NT2/D1 (cell line): ENCODE measurements around the gene ETS1.

Experiments used
- DNase-seq: peaks from one replicate; pipeline ENCODE4 v3.0.0-alpha.2; 2011; ENCODE audit warnings: low read depth, low spot score
- H3K27me3 ChIP-seq: 2 replicates; pipeline ENCODE4 v1.6.0; 2011; ENCODE audit warnings: mild to moderate bottlenecking; ENCODE audit not compliant: insufficient read length, insufficient read depth
- H3K36me3 ChIP-seq: 2 replicates; pipeline ENCODE4 v1.6.1; 2011; ENCODE audit warnings: mild to moderate bottlenecking, low read length, mixed read lengths; ENCODE audit not compliant: insufficient read depth, insufficient read length
- H3K4me1 ChIP-seq: 2 replicates; pipeline ENCODE4 v1.5.1; 2011; ENCODE audit not compliant: insufficient read depth, insufficient read length
- H3K4me3 ChIP-seq: 2 replicates; pipeline ENCODE4 v1.5.1; 2011; ENCODE audit warnings: low read depth; ENCODE audit not compliant: insufficient read length
- H3K9ac ChIP-seq: 2 replicates; pipeline ENCODE4 v1.6.0; 2011; ENCODE audit warnings: low read depth; ENCODE audit not compliant: insufficient read length
- H3K9me3 ChIP-seq: 2 replicates; pipeline ENCODE4 v1.5.1; 2011; ENCODE audit warnings: mild to moderate bottlenecking, low read length; ENCODE audit not compliant: insufficient read depth
- SUZ12 ChIP-seq: IDR thresholded peaks from 2 replicates; pipeline ENCODE4 v1.6.1; 2011; ENCODE audit not compliant: insufficient read length, insufficient read depth; ENCODE audit errors: extremely low read depth
- YY1 ChIP-seq: IDR thresholded peaks from 2 replicates; pipeline ENCODE4 v1.6.1; 2011; ENCODE audit not compliant: insufficient read length, insufficient read depth
- ZNF274 ChIP-seq: IDR thresholded peaks from 2 replicates; pipeline ENCODE4 v1.6.1; 2011; ENCODE audit warnings: mild to moderate bottlenecking, low read depth, low read length

ETS1 gene

GRCh38 chr11:128564642-128565245 lies 22.6 kb downstream of the ETS1 start:
- Histone ChIP-seq H3K9me3 (no peaks in the 10 kb centered on the region), H3K4me3 (no peak overlapping the region), H3K36me3 (no peaks in the 10 kb centered on the region), H3K4me1 (no peaks in the 10 kb centered on the region), H3K27me3 (no peaks in the 10 kb centered on the region), H3K9ac (no peak overlapping the region)
- TF ChIP-seq YY1 = no peak
- TF ChIP-seq ZNF274 = no peak
- TF ChIP-seq SUZ12 = no peak
- DNase-seq = no peak

GRCh38 chr11:128563942-128564641 lies 23.3 kb downstream of the ETS1 start:
- H3K9ac ChIP-seq = no peak overlapping the region
- no peaks in the 10 kb centered on the region for H3K4me1 ChIP-seq
- no peaks in the 10 kb centered on the region for H3K36me3 ChIP-seq
- H3K27me3 ChIP-seq = no peaks in the 10 kb centered on the region
- no peaks in the 10 kb centered on the region for H3K9me3 ChIP-seq
- no peak for DNase-seq
- no peak for TF ChIP-seq SUZ12
- TF ChIP-seq ZNF274 = no peak
- no peak for TF ChIP-seq YY1
- H3K4me3 ChIP-seq = no peak overlapping the region

DNA sequence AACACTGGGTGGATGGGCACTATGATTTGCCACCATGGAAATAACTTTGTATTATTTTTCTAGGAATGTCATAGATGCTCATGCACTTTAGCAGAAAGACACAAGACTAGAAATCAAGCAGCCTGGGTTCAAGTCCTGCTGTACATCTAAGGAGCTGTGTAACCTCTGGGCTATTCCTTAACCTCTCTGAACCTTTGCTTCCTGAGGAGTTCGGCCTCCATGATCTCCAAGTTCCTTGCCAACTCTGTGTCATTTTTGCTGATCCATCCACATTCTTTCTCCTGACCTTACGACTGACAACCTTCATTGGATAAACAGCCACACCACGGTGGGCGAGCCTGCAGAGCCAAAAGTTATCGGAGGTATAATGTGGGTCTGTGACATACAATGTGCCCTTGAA lies 24.1 kb downstream of the ETS1 start:
- Histone ChIP-seq H3K4me1 (no peaks in the 10 kb centered on the region), H3K4me3 (no peak overlapping the region), H3K9ac (no peak overlapping the region), H3K36me3 (no peaks in the 10 kb centered on the region), H3K9me3 (no peaks in the 10 kb centered on the region), H3K27me3 (no peaks in the 10 kb centered on the region)
- no peak for DNase-seq
- TF ChIP-seq SUZ12 (no peak), ZNF274 (no peak), YY1 (no peak)

DNA sequence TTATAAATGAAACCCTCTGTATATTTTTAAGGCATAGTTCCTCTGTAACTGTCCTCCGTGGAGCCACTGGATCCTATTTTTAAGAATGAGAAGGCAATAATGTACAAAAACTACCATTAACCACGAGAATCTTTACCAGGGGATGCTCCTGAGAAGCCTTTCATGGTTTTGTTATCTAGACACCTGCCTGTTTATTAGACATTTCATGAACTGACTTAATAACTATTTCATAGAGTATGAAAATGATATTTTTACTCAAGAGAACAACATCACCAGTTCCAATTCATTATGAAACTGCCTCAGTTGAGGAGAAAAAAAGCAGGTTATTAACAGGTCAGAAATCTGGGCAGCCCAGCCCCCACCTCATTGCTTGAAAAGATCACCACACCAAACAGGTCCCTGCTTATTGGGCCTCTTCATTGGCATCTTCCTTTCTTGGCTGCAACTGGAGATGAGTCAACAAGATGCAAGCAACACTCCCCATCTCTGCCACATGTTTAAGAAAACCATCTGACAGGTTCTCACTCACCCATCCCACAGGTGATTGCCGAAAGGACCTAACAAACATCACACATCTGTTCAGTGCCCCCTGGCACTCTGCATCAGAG lies 27.8 kb downstream of the ETS1 start:
- no peak for DNase-seq
- H3K4me3 ChIP-seq = no peak overlapping the region
- TF ChIP-seq YY1 (no peak), SUZ12 (no peak), ZNF274 (no peak)

GRCh38 chr11:128555606-128556005 lies 31.8 kb downstream of the ETS1 start:
- Histone ChIP-seq H3K9me3 (no peaks in the 10 kb centered on the region), H3K27me3 (peaks cover 24% of the 10 kb centered on the region), H3K4me3 (no peak overlapping the region), H3K9ac (no peak overlapping the region), H3K36me3 (no peaks in the 10 kb centered on the region), H3K4me1 (no peaks in the 10 kb centered on the region)
- TF ChIP-seq SUZ12 (no peak), YY1 (no peak), ZNF274 (no peak)
- DNase-seq = no peak

More for the DNA sequence above, 27.8 kb downstream of the ETS1 start:
- Histone ChIP-seq H3K9ac (no peak overlapping the region), H3K4me1 (no peaks in the 10 kb centered on the region), H3K36me3 (no peaks in the 10 kb centered on the region), H3K9me3 (no peaks in the 10 kb centered on the region), H3K27me3 (no peaks in the 10 kb centered on the region)

GRCh38 chr11:128553662-128554362 lies 33.5 kb downstream of the ETS1 start:
- Histone ChIP-seq H3K9me3 (no peaks in the 10 kb centered on the region), H3K36me3 (no peaks in the 10 kb centered on the region), H3K9ac (no peak overlapping the region), H3K4me1 (peaks cover 8% of the 10 kb centered on the region), H3K27me3 (peaks cover 41% of the 10 kb centered on the region), H3K4me3 (no peak overlapping the region)
- no peak for DNase-seq
- TF ChIP-seq SUZ12 (no peak), ZNF274 (no peak), YY1 (no peak)
